AG04450 (cell line): ENCODE measurements around the gene SLC51B. TPM values are rescaled to one million over a fixed set of nuclear protein-coding genes. Genes with fewer than 3 reads are reported as not detected.

Source experiments
- CTCF ChIA-PET: fragments of 300-600, 350-600 bp; formaldehyde crosslinking; extraction: SDS; loops from one replicate; lab custom pipeline; 2022; ENCODE audit warnings: antibody characterized with exemption, inconsistent platforms; lab: Charles Lee
- POLR2A ChIA-PET: fragments of 350-600 bp; formaldehyde crosslinking; extraction: SDS; loops from one replicate; lab custom pipeline; 2021; ENCODE audit warnings: antibody characterized with exemption, inconsistent platforms; lab: Yijun Ruan, JAX
- DNase-seq: peaks from one replicate; pipeline ENCODE4 v3.0.0-alpha.2; 2011; ENCODE audit warnings: low read depth, low spot score
- H3K27ac ChIP-seq: one replicate; pipeline ENCODE4 v1.5.1; 2012; ENCODE audit warnings: low read depth, low read length, control low read depth
- H3K27me3 ChIP-seq: one replicate; pipeline ENCODE4 v1.6.0; 2012; ENCODE audit warnings: low read length; ENCODE audit not compliant: control insufficient read depth, insufficient read depth
- H3K4me3 ChIP-seq: 2 replicates; pipeline ENCODE4 v1.5.1; 2011; ENCODE audit warnings: mild to moderate bottlenecking, low read depth, low read length, control low read depth
- H3K9me3 ChIP-seq: 2 replicates; pipeline ENCODE4 v1.5.1; 2012; ENCODE audit warnings: low read length; ENCODE audit not compliant: control insufficient read depth, insufficient read depth
- CTCF ChIP-seq: IDR thresholded peaks from 2 replicates; pipeline ENCODE4 v1.5.1; 2011; ENCODE audit warnings: low read depth, low read length, control low read depth, inconsistent platforms
- polyA plus RNA-seq: library from polyadenylated mRNA; depleted of rRNA; stranded (reverse); fragments of >200 nt; gene quantifications from 2 replicates; pipeline ENCODE4 v1.2.3, GENCODE V29; 2011

SLC51B gene
- polyA plus RNA-seq, 1 experiment = 0.61 TPM

GRCh38 chr15:65066635-65067316 is 21.6 kb downstream of the SLC51B start:
- no peaks in the 10 kb centered on the region for H3K9me3 ChIP-seq
- H3K4me3 ChIP-seq = peak overlapping the region; percentile 53
- DNase-seq = no peak
- no peak overlapping the region for H3K27ac ChIP-seq
- H3K27me3 ChIP-seq = peaks cover 9% of the 10 kb centered on the region
- POLR2A ChIA-PET = interaction anchor here (0.5 to 0.6 kb wide), 3 partner anchors 10 to 54 kb away, joined by 3 to 8 read pairs (median 7); no protein-coding TSS in a partner anchor
- CTCF ChIA-PET = interaction anchor here (0.7 to 4.1 kb wide), 5 partner anchors 12 to 33 kb away, joined by 3 to 27 read pairs (median 4); no protein-coding TSS in a partner anchor
- TF ChIP-seq CTCF = no peak

DNA sequence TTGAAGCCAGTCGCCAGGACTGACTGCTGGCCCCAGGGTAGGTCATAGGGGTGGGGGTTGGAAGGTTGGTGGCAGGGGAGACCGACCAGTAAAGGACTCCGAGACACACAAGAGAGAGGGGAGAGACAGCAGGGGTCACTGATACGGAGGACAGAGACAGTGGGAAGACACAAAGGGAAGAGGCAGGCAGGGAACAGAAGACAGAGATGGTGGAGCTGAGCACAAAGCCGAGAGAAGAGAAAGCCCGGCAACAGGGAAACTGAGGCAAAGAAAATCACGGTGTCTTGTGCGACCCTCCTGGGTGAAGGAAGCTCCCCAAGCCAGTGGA is 22.1 kb downstream of the SLC51B start:
- ChIA-PET POLR2A (interaction anchor here (0.6 to 2.9 kb wide), 2 partner anchors 13 to 15 kb away, joined by 8 to 16 read pairs; no protein-coding TSS in a partner anchor), CTCF (interaction anchor here (1.3 to 4.1 kb wide), 4 partner anchors 12 to 33 kb away, joined by 4 to 27 read pairs (median 12); no protein-coding TSS in a partner anchor)
- no peak overlapping the region for H3K27ac ChIP-seq

GRCh38 chr15:65067645-65068402 is 22.6 kb downstream of the SLC51B start, which contains the start of gene RASL12:
Gene RASL12, minus strand, starts transcription at chr15:65067991. Its CDS starts 156 bp downstream, at chr15:65067835.
- Histone ChIP-seq H3K27me3 (peaks cover 9% of the 10 kb centered on the region), H3K27ac (peak within 1 kb of the TSS; percentile 91), H3K9me3 (no peaks in the 10 kb centered on the region), H3K4me3 (peak within 1 kb of the TSS; percentile 53)
- no peak for DNase-seq
- no peak for TF ChIP-seq CTCF
- CTCF ChIA-PET = interaction anchor here (1.0 to 4.1 kb wide), 6 partner anchors 10 to 34 kb away, joined by 3 to 27 read pairs (median 8); no protein-coding TSS in a partner anchor
- POLR2A ChIA-PET = interaction anchor here (0.5 to 2.9 kb wide), 7 partner anchors 9 to 237 kb away, joined by 3 to 32 read pairs (median 16); partner anchors contain the start of gene RNU5B-1

More for the DNA sequence above, 22.1 kb downstream of the SLC51B start:
- Histone ChIP-seq H3K4me3 (peak overlapping the region; percentile 53), H3K9me3 (no peaks in the 10 kb centered on the region), H3K27me3 (peaks cover 9% of the 10 kb centered on the region)
- TF ChIP-seq CTCF = no peak
- DNase-seq = no peak

DNA sequence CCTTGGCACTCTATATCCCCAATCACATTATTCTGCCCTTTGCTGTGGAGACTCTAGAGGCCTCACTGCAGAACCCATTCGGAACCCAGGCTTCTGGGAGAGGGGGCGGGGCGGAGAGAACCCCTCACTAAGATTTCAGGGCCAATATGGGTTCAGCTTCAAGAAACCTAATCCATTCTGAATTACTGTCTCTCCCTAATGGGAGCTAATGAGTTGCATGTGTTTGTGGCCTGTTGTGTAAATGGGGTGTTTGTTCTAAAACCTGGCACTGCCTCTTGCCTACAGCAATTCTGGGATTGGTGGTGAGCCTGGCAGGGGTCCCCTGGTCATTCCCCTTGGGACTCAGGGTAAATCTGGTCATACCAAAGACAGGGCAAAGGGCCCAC is 23.2 kb downstream of the SLC51B start:
- DNase-seq = no peak
- Histone ChIP-seq H3K9me3 (no peaks in the 10 kb centered on the region), H3K27me3 (peaks cover 9% of the 10 kb centered on the region), H3K4me3 (peak overlapping the region; percentile 53; the same call in 1 of the 2 replicates), H3K27ac (peak overlapping the region; percentile 91)
- ChIA-PET POLR2A (interaction anchor here (0.5 to 2.9 kb wide), 9 partner anchors 9 to 237 kb away, joined by 3 to 32 read pairs (median 9); partner anchors contain the start of genes RNU5B-1 and SLC51B), CTCF (interaction anchor here (1.0 to 4.1 kb wide), 5 partner anchors 10 to 33 kb away, joined by 3 to 27 read pairs (median 13); no protein-coding TSS in a partner anchor)
- no peak for TF ChIP-seq CTCF
